KMS-11 (cell line): Measurements from ENCODE around the gene TCTN2.

Experiments used
- H2AFZ ChIP-seq: fragments of 200-600 bp; sonication (generic); 2 replicates; pipeline ENCODE4 v1.6.1; 2016; ENCODE audit warnings: antibody characterized with exemption, mixed run types, low read depth
- H3K27ac ChIP-seq: fragments of 200-600 bp; sonication (generic); 2 replicates; pipeline ENCODE4 v1.6.1; 2016; ENCODE audit warnings: mild to moderate bottlenecking, mixed run types
- H3K27me3 ChIP-seq: fragments of 200-600 bp; sonication (generic); 2 replicates; pipeline ENCODE4 v1.6.1; 2017; ENCODE audit warnings: mild to moderate bottlenecking, low read depth, mixed run types, moderate library complexity; ENCODE audit not compliant: insufficient read depth
- H3K36me3 ChIP-seq: fragments of 200-600 bp; sonication (generic); 2 replicates; pipeline ENCODE4 v1.6.1; 2017; ENCODE audit warnings: mild to moderate bottlenecking, mixed run types; ENCODE audit not compliant: insufficient read depth
- H3K4me1 ChIP-seq: fragments of 200-600 bp; sonication (generic); 2 replicates; pipeline ENCODE4 v1.6.1; 2016; ENCODE audit warnings: mild to moderate bottlenecking, low read depth, mixed run types; ENCODE audit not compliant: poor library complexity, severe bottlenecking
- H3K4me2 ChIP-seq: fragments of 200-600 bp; sonication (generic); 2 replicates; pipeline ENCODE4 v1.7.0; 2016; ENCODE audit warnings: mild to moderate bottlenecking, mixed run types
- H3K4me3 ChIP-seq: fragments of 200-600 bp; sonication (generic); IDR thresholded peaks from 2 replicates; pipeline ENCODE4 v1.6.1; 2017; ENCODE audit warnings: low read depth, low read length, mixed read lengths; ENCODE audit not compliant: insufficient read depth
- H3K79me2 ChIP-seq: fragments of 200-600 bp; sonication (generic); 2 replicates; pipeline ENCODE4 v1.6.1; 2016; ENCODE audit warnings: low read depth, mixed run types; ENCODE audit not compliant: insufficient read depth
- H3K9ac ChIP-seq: fragments of 200-600 bp; sonication (generic); 2 replicates; pipeline ENCODE4 v1.6.1; 2016; ENCODE audit warnings: mild to moderate bottlenecking, mixed run types
- H4K20me1 ChIP-seq: fragments of 200-600 bp; sonication (generic); 2 replicates; pipeline ENCODE4 v1.6.1; 2016; ENCODE audit warnings: mild to moderate bottlenecking, mixed run types; ENCODE audit not compliant: insufficient read depth
- TF ChIP-seq, protein P1 (sequence below): fragments of 200-600 bp; sonication (generic); conservative IDR thresholded peaks from 2 replicates; pipeline ENCODE4 v1.6.1; 2017; ENCODE audit warnings: low read depth, mild to moderate bottlenecking, antibody characterized with exemption, low read length, moderate library complexity, mixed read lengths

The TCTN2 gene

DNA sequence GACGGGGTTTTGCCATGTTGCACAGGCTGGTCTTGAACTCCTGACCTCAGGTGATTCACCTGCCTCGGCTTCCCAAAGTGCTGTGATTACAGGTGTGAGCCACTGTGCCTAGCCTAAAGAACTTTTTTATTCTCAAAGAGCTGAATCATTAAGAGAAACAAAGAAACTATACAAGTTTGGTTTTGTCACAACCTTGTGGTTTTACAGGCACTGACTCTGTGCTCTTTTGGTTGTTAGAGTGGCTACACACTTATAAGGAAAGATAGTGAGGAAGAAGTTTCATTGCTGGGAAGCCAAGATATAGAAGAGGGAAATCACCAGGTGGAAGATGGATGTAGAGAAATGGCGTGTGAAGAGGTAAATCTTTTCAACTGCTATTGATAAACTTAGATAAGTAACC lies 81.1 kb downstream of the TCTN2 start:
- no peak overlapping the region for H3K4me3 ChIP-seq
- H3K9ac ChIP-seq: no peak overlapping the region
- no peaks in the 10 kb centered on the region for H3K4me1 ChIP-seq
- no peak overlapping the region for H3K4me2 ChIP-seq
- H4K20me1 ChIP-seq: no peaks in the 10 kb centered on the region
- H3K27ac ChIP-seq: no peak overlapping the region
- no peaks in the 10 kb centered on the region for H3K36me3 ChIP-seq
- no peaks in the 10 kb centered on the region for H3K27me3 ChIP-seq
- no peaks in the 10 kb centered on the region for H3K79me2 ChIP-seq
- TF ChIP-seq, protein P1, sequence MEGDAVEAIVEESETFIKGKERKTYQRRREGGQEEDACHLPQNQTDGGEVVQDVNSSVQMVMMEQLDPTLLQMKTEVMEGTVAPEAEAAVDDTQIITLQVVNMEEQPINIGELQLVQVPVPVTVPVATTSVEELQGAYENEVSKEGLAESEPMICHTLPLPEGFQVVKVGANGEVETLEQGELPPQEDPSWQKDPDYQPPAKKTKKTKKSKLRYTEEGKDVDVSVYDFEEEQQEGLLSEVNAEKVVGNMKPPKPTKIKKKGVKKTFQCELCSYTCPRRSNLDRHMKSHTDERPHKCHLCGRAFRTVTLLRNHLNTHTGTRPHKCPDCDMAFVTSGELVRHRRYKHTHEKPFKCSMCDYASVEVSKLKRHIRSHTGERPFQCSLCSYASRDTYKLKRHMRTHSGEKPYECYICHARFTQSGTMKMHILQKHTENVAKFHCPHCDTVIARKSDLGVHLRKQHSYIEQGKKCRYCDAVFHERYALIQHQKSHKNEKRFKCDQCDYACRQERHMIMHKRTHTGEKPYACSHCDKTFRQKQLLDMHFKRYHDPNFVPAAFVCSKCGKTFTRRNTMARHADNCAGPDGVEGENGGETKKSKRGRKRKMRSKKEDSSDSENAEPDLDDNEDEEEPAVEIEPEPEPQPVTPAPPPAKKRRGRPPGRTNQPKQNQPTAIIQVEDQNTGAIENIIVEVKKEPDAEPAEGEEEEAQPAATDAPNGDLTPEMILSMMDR: no peak
- no peak overlapping the region for H2AFZ ChIP-seq

DNA sequence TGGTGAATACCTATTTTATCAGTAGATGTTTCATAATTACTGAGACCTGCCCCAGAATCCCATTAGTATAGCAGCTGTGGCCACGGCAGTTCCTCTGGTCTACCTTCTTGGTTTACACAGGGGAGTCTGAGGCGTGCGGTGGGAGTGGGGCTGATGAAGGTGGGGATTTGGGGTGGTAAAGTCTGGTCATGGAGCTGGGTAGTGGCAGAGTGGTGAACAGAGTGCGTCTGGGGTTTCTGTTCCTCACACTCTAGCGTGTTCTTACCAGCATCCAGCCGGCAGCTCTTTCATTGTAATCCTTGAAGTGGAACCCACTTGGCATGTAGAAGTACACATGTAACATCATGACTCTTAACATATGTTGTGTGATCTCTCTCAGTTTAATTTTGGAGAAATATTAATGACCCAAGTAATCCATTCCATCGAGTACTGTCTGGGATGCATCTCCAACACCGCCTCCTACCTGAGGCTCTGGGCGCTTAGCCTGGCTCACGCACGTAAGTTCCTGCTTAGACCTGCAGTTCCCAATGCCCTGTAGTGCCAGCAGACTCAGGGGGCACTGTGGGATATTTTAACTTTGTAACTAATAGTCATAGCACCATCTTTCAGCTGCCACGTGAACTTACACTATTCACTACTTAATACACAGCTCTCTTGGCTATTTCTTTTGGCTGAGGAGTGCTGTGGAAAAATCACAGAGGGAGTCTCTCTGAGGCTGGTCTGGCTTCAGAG lies 83.3 kb downstream of the TCTN2 start:
- H3K27ac ChIP-seq: no peak overlapping the region
- H2AFZ ChIP-seq: no peak overlapping the region

DNA sequence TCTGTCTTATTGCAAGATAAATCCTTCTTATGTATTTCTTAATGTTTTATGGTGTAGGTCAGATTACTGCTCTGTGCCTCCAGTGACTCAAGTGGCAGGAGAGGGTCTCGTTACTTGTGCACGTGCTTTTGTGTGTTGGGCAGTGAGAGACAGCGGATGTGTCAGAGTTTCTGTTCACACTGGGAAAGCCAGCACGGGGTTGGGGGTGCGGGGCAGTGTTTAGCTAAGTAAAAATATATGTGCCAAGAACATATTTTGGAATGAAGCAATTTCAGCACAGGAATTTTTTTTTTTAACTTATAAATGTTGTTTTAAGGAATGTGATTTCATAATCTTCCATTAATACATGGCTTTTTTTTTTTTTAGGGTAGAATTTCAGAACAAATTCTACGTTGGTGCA lies 86.6 kb downstream of the TCTN2 start:
- H3K4me2 ChIP-seq: no peak overlapping the region
- no peaks in the 10 kb centered on the region for H3K79me2 ChIP-seq
- H3K9ac ChIP-seq: no peak overlapping the region
- H3K27ac ChIP-seq: no peak overlapping the region
- H2AFZ ChIP-seq: no peak overlapping the region
- no peaks in the 10 kb centered on the region for H3K27me3 ChIP-seq
- TF ChIP-seq, protein P1: no peak
- no peaks in the 10 kb centered on the region for H3K36me3 ChIP-seq
- no peaks in the 10 kb centered on the region for H3K4me1 ChIP-seq
- no peaks in the 10 kb centered on the region for H4K20me1 ChIP-seq
- no peak overlapping the region for H3K4me3 ChIP-seq

More for the DNA sequence above, 83.3 kb downstream of the TCTN2 start:
- TF ChIP-seq, protein P1: no peak
- no peaks in the 10 kb centered on the region for H3K27me3 ChIP-seq
- no peak overlapping the region for H3K4me2 ChIP-seq
- no peaks in the 10 kb centered on the region for H3K4me1 ChIP-seq
- H4K20me1 ChIP-seq: no peaks in the 10 kb centered on the region
- no peaks in the 10 kb centered on the region for H3K79me2 ChIP-seq
- H3K9ac ChIP-seq: no peak overlapping the region
- H3K4me3 ChIP-seq: no peak overlapping the region
- H3K36me3 ChIP-seq: no peaks in the 10 kb centered on the region
